Stimulated activated naive CD8-positive, alpha-beta T cell treated with anti-CD3 and anti-CD28 coated beads, Interleukin-15, Interleukin-2, amounts not matched to agents 100 ng/mL and 50 ng/mL, for 24 hours (primary cell): Measurements from ENCODE around the gene COPG2.

Source experiments
- H3K27ac Mint-ChIP-seq: one replicate; pipeline ENCODE4 v1.8.0; 2021; ENCODE audit warnings: mild to moderate bottlenecking, mixed read lengths
- H3K27me3 Mint-ChIP-seq: one replicate; pipeline ENCODE4 v1.8.0; 2021; ENCODE audit warnings: mixed read lengths
- H3K36me3 Mint-ChIP-seq: one replicate; pipeline ENCODE4 v1.8.0; 2021; ENCODE audit warnings: low read depth, mixed read lengths
- H3K4me1 Mint-ChIP-seq: one replicate; pipeline ENCODE4 v1.8.0; 2021; ENCODE audit warnings: low read depth, mixed read lengths
- H3K4me3 Mint-ChIP-seq: one replicate; pipeline ENCODE4 v1.8.0; 2021; ENCODE audit warnings: mild to moderate bottlenecking, mixed read lengths
- H3K9me3 Mint-ChIP-seq: one replicate; pipeline ENCODE4 v1.8.0; 2021; ENCODE audit warnings: mixed read lengths

COPG2 gene

DNA sequence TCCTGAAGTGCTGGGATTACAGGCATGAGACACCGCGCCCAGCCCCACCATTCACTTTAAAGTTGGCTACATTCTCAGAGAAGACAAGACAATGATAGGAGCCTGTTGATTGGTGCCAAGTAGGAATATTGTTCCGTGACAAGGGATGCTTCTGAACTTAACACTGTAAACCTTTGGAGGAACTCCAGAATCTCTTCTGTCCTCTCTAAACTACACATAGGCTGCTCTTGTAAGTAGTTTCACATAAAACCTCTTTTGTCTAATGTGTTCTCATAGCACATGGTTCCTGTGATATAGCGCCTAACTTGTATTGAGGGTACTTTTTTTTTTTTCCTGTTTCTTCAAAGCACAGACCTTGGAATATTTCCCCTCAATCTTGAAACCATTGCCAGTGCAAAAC lies 3.6 kb upstream of the COPG2 start:
- H3K4me3 Mint-ChIP-seq, result no peak overlapping the region
- peaks cover 14% of the 10 kb centered on the region for H3K27me3 Mint-ChIP-seq
- H3K4me1 Mint-ChIP-seq, result peaks cover 18% of the 10 kb centered on the region
- H3K27ac Mint-ChIP-seq, result no peak overlapping the region
- H3K9me3 Mint-ChIP-seq, result no peaks in the 10 kb centered on the region
- no peaks in the 10 kb centered on the region for H3K36me3 Mint-ChIP-seq

- Mint-ChIP-seq H3K27ac (peak overlapping the region; percentile 79), H3K9me3 (no peaks in the 10 kb centered on the region), H3K27me3 (peaks cover 10% of the 10 kb centered on the region), H3K36me3 (peaks cover 1% of the 10 kb centered on the region), H3K4me3 (peak overlapping the region; percentile 84), H3K4me1 (peaks cover 20% of the 10 kb centered on the region)
These were observed 645 bp upstream of the COPG2 start for GRCh38 chr7:130669085-130669700.

DNA sequence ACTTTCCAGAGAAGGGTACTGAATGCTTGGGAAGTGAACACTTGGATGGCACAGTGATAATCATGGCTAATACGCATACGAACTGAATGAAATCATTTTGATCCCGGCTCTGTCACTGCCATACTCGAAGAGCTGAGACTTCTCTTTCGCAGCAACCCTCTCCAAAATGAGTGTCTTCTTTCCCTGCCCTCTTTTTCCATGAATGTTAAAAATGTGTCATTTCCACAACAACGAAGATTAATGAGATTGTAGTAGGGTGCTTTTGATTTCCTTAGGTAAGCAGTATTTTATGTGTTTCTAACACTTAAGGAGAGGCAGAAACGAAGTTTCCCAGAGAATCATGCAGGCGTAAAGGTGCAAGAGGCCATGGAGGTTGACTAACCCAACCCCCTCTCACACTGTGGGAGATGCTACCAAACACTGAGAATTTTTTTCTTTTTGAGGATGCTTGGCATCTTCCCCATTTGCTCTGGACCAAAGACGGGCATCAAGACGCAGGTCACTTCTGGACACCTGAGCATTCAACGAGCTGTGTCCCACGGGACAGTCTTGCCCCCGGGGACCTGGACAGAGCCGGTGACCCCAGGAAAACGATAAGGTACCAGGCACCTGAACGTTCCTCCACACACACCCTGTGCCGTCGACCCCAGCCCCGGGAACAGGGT lies 823 bp downstream of the COPG2 start:
- peaks cover 5% of the 10 kb centered on the region for H3K27me3 Mint-ChIP-seq
- peaks cover 20% of the 10 kb centered on the region for H3K4me1 Mint-ChIP-seq
- no peaks in the 10 kb centered on the region for H3K9me3 Mint-ChIP-seq
- peaks cover 6% of the 10 kb centered on the region for H3K36me3 Mint-ChIP-seq
- peak overlapping the region; percentile 29 for H3K27ac Mint-ChIP-seq
- peak overlapping the region; percentile 87 for H3K4me3 Mint-ChIP-seq

DNA sequence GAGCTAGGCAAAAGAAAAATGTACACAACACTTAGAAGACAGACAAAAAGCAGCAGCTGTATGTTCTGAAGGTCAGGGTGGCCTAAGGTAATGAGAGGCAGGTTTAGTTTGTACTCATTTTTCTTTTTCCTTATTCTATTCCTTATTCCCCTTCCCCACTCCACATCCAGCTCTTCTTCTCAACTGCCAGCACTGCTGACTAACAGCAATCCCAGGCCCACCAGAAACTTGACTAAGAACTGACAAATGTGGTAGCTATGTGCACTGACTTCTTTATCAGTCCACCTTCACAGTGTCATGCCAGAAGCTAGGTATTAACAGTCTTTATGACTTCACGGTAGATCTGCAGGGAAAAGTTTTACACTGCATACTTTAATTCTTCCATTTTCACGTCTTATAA lies 6.1 kb downstream of the COPG2 start:
- Mint-ChIP-seq H3K9me3 (no peaks in the 10 kb centered on the region), H3K36me3 (peaks cover 48% of the 10 kb centered on the region), H3K4me1 (peaks cover 5% of the 10 kb centered on the region), H3K27me3 (no peaks in the 10 kb centered on the region), H3K4me3 (no peak overlapping the region), H3K27ac (no peak overlapping the region)

GRCh38 chr7:130655286-130655685 lies 13.3 kb downstream of the COPG2 start:
- Mint-ChIP-seq H3K9me3 (no peaks in the 10 kb centered on the region), H3K4me1 (peaks cover 15% of the 10 kb centered on the region), H3K27ac (no peak overlapping the region), H3K27me3 (no peaks in the 10 kb centered on the region), H3K4me3 (no peak overlapping the region), H3K36me3 (peaks cover 33% of the 10 kb centered on the region)

- H3K27me3 Mint-ChIP-seq, result no peaks in the 10 kb centered on the region
- H3K36me3 Mint-ChIP-seq, result peaks cover 33% of the 10 kb centered on the region
- H3K4me1 Mint-ChIP-seq, result peaks cover 19% of the 10 kb centered on the region
- H3K27ac Mint-ChIP-seq, result no peak overlapping the region
- no peak overlapping the region for H3K4me3 Mint-ChIP-seq
- H3K9me3 Mint-ChIP-seq, result peaks cover 3% of the 10 kb centered on the region
These were observed 13.7 kb downstream of the COPG2 start for GRCh38 chr7:130654850-130655249.

- Mint-ChIP-seq H3K27ac (no peak overlapping the region), H3K4me3 (no peak overlapping the region), H3K27me3 (no peaks in the 10 kb centered on the region), H3K4me1 (peaks cover 41% of the 10 kb centered on the region), H3K36me3 (peaks cover 52% of the 10 kb centered on the region), H3K9me3 (peaks cover 19% of the 10 kb centered on the region)
These were observed 17.9 kb downstream of the COPG2 start for GRCh38 chr7:130650611-130651120.

GRCh38 chr7:130649004-130649790 lies 19.4 kb downstream of the COPG2 start:
- H3K9me3 Mint-ChIP-seq, result peaks cover 19% of the 10 kb centered on the region
- peaks cover 41% of the 10 kb centered on the region for H3K4me1 Mint-ChIP-seq
- H3K4me3 Mint-ChIP-seq, result peak overlapping the region; percentile 46
- peak overlapping the region; percentile 90 for H3K27ac Mint-ChIP-seq
- H3K36me3 Mint-ChIP-seq, result peaks cover 64% of the 10 kb centered on the region
- H3K27me3 Mint-ChIP-seq, result no peaks in the 10 kb centered on the region

DNA sequence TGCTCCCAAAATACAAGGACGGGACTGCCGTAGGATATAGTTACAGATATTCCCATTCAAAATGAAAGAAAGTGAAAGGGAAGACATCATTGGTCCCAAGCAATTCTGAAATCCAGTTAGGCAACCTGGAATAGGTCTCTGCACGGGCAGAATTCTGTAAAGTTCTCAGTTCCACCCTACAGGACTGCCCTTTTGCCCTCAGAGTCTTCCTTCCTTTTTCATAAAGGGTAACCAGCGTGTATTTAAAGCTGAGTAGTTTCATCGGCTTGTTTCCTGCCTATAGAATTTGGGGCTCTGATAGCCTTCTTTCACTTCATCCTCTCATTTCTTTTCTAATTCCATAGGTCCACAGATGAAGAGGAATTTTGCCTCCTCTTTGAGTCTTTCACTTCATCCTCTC lies 20.0 kb downstream of the COPG2 start:
- H3K27ac Mint-ChIP-seq, result peak overlapping the region; percentile 90
- H3K4me3 Mint-ChIP-seq, result peak overlapping the region; percentile 46
- H3K27me3 Mint-ChIP-seq, result no peaks in the 10 kb centered on the region
- H3K4me1 Mint-ChIP-seq, result peaks cover 35% of the 10 kb centered on the region
- peaks cover 19% of the 10 kb centered on the region for H3K9me3 Mint-ChIP-seq
- peaks cover 65% of the 10 kb centered on the region for H3K36me3 Mint-ChIP-seq

DNA sequence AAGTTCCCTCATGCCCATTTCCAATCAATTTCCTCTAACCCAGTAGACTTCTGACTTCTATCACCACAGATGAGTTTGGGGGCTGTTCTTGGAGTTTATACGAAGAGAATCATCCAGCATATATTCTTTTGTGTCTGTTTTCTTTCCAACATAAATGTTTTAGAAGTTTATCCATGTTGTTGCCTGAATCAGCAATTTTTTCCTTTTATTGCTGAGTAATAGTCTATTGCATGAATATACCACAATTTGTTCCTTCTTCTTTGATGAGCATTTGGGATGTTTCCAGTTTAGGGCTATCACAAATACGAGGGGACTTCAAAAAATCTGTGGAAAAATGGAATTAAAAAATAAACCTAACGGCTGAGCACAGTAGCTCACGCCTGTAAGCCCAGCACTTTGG lies 26.2 kb downstream of the COPG2 start:
- no peak overlapping the region for H3K4me3 Mint-ChIP-seq
- peaks cover 15% of the 10 kb centered on the region for H3K9me3 Mint-ChIP-seq
- H3K27ac Mint-ChIP-seq, result no peak overlapping the region
- peaks cover 60% of the 10 kb centered on the region for H3K36me3 Mint-ChIP-seq
- no peaks in the 10 kb centered on the region for H3K27me3 Mint-ChIP-seq
- peaks cover 15% of the 10 kb centered on the region for H3K4me1 Mint-ChIP-seq

DNA sequence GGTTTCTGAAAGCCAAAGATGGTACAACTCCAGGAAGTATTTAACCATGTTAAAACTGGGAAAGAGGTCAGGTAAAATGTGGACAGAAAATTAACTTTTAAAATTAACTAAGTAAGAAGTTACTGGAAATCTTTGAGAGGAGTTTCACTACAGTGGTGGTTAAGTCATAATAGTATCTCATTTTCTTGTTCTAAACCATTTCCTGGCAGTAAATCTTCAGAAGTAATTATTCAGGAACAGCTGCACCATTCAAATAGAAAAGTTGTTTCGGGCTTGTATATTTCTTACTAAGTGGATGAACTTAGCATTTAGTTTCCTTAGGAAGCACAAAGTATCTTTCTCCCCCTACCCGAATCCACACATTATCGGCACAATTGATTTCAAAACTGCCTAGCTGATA lies 27.1 kb downstream of the COPG2 start:
- peaks cover 15% of the 10 kb centered on the region for H3K4me1 Mint-ChIP-seq
- no peaks in the 10 kb centered on the region for H3K27me3 Mint-ChIP-seq
- peaks cover 18% of the 10 kb centered on the region for H3K9me3 Mint-ChIP-seq
- peaks cover 57% of the 10 kb centered on the region for H3K36me3 Mint-ChIP-seq
- no peak overlapping the region for H3K4me3 Mint-ChIP-seq
- no peak overlapping the region for H3K27ac Mint-ChIP-seq

DNA sequence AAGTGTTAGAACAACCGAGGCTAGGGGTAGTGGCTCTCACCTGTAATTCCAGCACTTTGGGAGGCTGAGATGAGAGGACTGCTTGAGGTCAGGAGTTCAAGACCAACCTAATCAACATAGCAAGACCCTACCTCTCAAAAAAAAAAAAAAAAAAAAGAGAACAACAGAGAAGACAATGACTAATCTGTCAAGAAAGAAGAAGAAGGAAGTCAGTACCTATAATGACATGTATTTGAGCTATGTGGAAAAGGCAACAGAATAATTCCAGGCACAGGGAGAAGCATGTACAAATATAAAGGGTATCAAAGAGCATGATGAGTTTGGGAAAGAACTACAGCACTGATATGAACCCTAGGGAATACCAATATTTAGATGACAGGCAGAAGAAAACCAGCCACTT lies 27.5 kb downstream of the COPG2 start:
- Mint-ChIP-seq H3K4me3 (no peak overlapping the region), H3K4me1 (peaks cover 15% of the 10 kb centered on the region), H3K9me3 (peaks cover 18% of the 10 kb centered on the region), H3K36me3 (peaks cover 53% of the 10 kb centered on the region), H3K27me3 (no peaks in the 10 kb centered on the region), H3K27ac (no peak overlapping the region)

DNA sequence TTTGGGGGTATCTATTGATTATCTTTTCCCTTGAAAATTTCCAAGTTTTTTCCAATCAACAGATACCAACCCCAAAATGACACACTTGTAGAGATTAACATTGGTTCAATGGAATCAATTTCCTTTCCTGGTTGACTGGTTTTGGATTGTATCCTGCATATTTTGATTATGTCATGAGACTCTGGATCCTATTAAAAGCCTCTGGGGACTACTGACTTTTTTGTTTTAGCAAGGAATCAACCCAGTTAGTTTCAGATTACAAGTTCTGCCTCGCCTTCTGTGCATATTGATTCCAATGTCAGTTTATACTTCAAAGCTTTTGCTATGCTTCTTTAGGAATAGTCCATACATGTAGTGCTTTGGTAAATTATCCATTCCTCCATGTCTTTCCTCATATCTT lies 29.2 kb downstream of the COPG2 start:
- Mint-ChIP-seq H3K9me3 (peaks cover 22% of the 10 kb centered on the region), H3K27me3 (no peaks in the 10 kb centered on the region), H3K36me3 (peaks cover 43% of the 10 kb centered on the region), H3K27ac (no peak overlapping the region), H3K4me3 (no peak overlapping the region), H3K4me1 (peaks cover 15% of the 10 kb centered on the region)

- H3K9me3 Mint-ChIP-seq, result peaks cover 34% of the 10 kb centered on the region
- no peak overlapping the region for H3K27ac Mint-ChIP-seq
- H3K4me1 Mint-ChIP-seq, result peaks cover 5% of the 10 kb centered on the region
- peaks cover 11% of the 10 kb centered on the region for H3K36me3 Mint-ChIP-seq
- H3K27me3 Mint-ChIP-seq, result no peaks in the 10 kb centered on the region
- H3K4me3 Mint-ChIP-seq, result no peak overlapping the region
These were observed 36.4 kb downstream of the COPG2 start for GRCh38 chr7:130632111-130632510.

DNA sequence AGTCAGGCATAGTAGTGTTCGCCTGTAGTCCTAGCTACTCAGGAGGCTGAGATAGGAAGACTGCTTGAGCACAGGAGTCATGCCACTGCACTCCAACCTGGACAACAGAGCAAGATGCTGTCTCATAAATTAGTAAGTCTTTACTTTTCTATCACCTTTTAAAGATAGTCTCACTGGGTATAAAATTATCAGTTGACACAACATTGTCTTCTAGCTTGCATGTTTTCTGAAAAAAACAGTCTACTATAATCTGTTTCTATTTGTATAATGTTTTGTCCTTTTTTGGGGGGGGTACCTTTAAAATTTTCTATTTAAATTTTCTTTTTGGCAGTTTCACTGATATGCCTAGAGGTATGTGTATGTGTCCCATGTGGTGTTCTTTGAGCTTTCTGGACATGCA lies 39.6 kb downstream of the COPG2 start:
- Mint-ChIP-seq H3K9me3 (peaks cover 27% of the 10 kb centered on the region), H3K27me3 (no peaks in the 10 kb centered on the region), H3K36me3 (peaks cover 22% of the 10 kb centered on the region), H3K27ac (no peak overlapping the region), H3K4me1 (peaks cover 5% of the 10 kb centered on the region), H3K4me3 (no peak overlapping the region)
